ENCODE data around the gene HCST.
A peak's percentile ranks its signal among the peaks of the same experiment; 100 is the strongest.

HCST gene

DNA sequence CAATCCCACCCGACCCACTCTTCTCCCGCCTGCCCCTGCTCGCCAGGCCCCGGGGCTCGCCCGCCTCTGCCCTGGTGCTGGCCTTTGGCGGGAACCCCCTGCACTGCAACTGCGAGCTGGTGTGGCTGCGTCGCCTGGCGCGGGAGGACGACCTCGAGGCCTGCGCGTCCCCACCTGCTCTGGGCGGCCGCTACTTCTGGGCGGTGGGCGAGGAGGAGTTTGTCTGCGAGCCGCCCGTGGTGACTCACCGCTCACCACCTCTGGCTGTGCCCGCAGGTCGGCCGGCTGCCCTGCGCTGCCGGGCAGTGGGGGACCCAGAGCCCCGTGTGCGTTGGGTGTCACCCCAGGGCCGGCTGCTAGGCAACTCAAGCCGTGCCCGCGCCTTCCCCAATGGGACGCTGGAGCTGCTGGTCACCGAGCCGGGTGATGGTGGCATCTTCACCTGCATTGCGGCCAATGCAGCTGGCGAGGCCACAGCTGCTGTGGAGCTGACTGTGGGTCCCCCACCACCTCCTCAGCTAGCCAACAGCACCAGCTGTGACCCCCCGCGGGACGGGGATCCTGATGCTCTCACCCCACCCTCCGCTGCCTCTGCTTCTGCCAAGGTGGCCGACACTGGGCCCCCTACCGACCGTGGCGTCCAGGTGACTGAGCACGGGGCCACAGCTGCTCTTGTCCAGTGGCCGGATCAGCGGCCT is 37.9 kb downstream of the HCST start:
- no peak for ATAC-seq (replicated peaks)
- no peaks in the 10 kb centered on the region for H3K36me3 Mint-ChIP-seq

GRCh38 chr19:35940839-35941238 is 38.5 kb downstream of the HCST start:
- peaks cover 12 to 19% of the 10 kb centered on the region in 2 donors for H3K4me1 Mint-ChIP-seq
- peaks cover 29 to 42% of the 10 kb centered on the region in 2 donors for H3K27me3 Mint-ChIP-seq

More for the DNA sequence above, 37.9 kb downstream of the HCST start:
- H3K4me1 Mint-ChIP-seq: peaks cover 12 to 21% of the 10 kb centered on the region in 2 donors
- no peak overlapping the region for H3K27ac Mint-ChIP-seq
- DNase-seq: no peak
- H3K9me3 Mint-ChIP-seq: no peaks in the 10 kb centered on the region
- no peak overlapping the region for H3K4me3 Mint-ChIP-seq
- H3K27me3 Mint-ChIP-seq: peaks cover 30 to 38% of the 10 kb centered on the region in 2 donors

GRCh38 chr19:35942235-35942634 is 39.9 kb downstream of the HCST start:
- Mint-ChIP-seq H3K9me3 (no peaks in the 10 kb centered on the region), H3K27me3 (peaks cover 25 to 38% of the 10 kb centered on the region in 2 donors)
- no peak for DNase-seq

More at GRCh38 chr19:35940839-35941238, 38.5 kb downstream of the HCST start:
- H3K27ac Mint-ChIP-seq: no peak overlapping the region
- DNase-seq: no peak
- no peaks in the 10 kb centered on the region for H3K9me3 Mint-ChIP-seq
- no peak overlapping the region for H3K4me3 Mint-ChIP-seq
- no peaks in the 10 kb centered on the region for H3K36me3 Mint-ChIP-seq
- no peak for ATAC-seq (replicated peaks)

DNA sequence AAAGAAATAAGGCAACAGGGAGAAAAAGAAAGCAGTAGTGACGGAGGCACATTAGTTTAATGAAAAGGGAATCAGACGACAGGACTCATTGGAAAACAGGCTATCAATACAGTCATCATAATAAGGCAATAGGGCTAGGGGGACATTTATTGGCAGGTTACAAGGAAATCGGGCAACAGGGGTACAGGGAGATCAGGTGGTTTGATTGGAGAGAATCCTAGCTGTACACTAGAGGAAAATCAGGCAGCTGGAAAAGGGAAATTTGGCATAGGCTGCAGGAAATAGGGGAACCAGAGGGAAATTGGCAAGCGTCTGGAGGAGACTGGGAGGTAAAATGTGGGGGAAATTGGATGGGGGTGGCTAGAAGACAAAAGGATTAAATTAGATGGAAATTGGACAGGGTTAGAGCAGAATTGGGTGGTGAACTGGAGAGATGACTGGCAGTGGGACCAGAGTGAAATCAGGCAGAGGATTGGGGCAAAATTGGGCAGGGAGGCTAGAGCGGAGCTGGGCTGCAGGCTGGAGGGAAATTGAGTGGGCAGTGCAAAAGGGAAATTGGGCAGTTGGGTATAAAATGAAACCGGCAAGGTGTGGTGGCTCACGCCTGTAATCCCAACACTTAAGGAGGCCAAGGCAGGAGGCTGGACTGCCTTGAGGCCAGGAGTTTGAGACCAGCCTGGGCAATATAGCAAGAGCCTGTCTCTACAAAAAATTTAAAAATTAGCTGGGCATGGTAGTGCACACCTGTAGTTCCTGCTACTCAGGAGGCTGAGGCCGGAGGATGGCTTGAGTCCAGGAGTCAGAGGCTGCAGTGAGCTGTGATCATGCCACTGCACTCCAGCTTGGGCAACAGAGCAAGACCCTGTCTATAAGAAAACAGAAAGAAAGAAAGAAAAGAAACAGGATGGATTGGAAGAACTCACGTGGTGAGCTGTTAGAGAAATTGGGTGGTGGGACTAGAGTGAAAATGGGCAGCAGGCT is 41.3 kb downstream of the HCST start:
- H3K27me3 Mint-ChIP-seq: peaks cover 17 to 31% of the 10 kb centered on the region in 2 donors
- peaks cover 3 to 4% of the 10 kb centered on the region in 2 donors for H3K4me1 Mint-ChIP-seq
- ATAC-seq (replicated peaks) (no peak), DNase-seq (no peak)
- no peak overlapping the region for H3K4me3 Mint-ChIP-seq
- no peaks in the 10 kb centered on the region for H3K9me3 Mint-ChIP-seq
- no peak overlapping the region for H3K27ac Mint-ChIP-seq
- H3K36me3 Mint-ChIP-seq: no peaks in the 10 kb centered on the region

More at GRCh38 chr19:35942235-35942634, 39.9 kb downstream of the HCST start:
- H3K36me3 Mint-ChIP-seq: no peaks in the 10 kb centered on the region
- no peak for ATAC-seq (replicated peaks)
- no peak overlapping the region for H3K4me3 Mint-ChIP-seq
- peaks cover 11 to 14% of the 10 kb centered on the region in 2 donors for H3K4me1 Mint-ChIP-seq
- H3K27ac Mint-ChIP-seq: no peak overlapping the region

- DNase-seq (no peak), ATAC-seq (replicated peaks) (no peak)
- Mint-ChIP-seq H3K27me3 (peaks cover 20 to 36% of the 10 kb centered on the region in 2 donors), H3K4me1 (peaks cover 0 to 4% of the 10 kb centered on the region in 2 donors), H3K4me3 (no peak overlapping the region), H3K9me3 (no peaks in the 10 kb centered on the region), H3K36me3 (no peaks in the 10 kb centered on the region), H3K27ac (no peak overlapping the region)
These were observed 42.2 kb downstream of the HCST start for GRCh38 chr19:35944556-35944955.

GRCh38 chr19:35945121-35945790 is 42.9 kb downstream of the HCST start:
- DNase-seq: no peak
- H3K4me3 Mint-ChIP-seq: no peak overlapping the region
- H3K4me1 Mint-ChIP-seq: peaks cover 0 to 4% of the 10 kb centered on the region in 2 donors
- no peaks in the 10 kb centered on the region for H3K9me3 Mint-ChIP-seq
- no peak for ATAC-seq (replicated peaks)
- peaks cover 20 to 36% of the 10 kb centered on the region in 2 donors for H3K27me3 Mint-ChIP-seq
- peak overlapping the region; percentile 43 for H3K27ac Mint-ChIP-seq
- no peaks in the 10 kb centered on the region for H3K36me3 Mint-ChIP-seq

GRCh38 chr19:35946203-35946602 is 43.9 kb downstream of the HCST start:
- ATAC-seq (replicated peaks) (no peak), DNase-seq (no peak)
- Mint-ChIP-seq H3K27ac (no peak overlapping the region), H3K4me3 (no peak overlapping the region), H3K27me3 (peaks cover 23 to 41% of the 10 kb centered on the region in 2 donors), H3K9me3 (no peaks in the 10 kb centered on the region), H3K36me3 (no peaks in the 10 kb centered on the region), H3K4me1 (peaks cover 0 to 4% of the 10 kb centered on the region in 2 donors)

DNA sequence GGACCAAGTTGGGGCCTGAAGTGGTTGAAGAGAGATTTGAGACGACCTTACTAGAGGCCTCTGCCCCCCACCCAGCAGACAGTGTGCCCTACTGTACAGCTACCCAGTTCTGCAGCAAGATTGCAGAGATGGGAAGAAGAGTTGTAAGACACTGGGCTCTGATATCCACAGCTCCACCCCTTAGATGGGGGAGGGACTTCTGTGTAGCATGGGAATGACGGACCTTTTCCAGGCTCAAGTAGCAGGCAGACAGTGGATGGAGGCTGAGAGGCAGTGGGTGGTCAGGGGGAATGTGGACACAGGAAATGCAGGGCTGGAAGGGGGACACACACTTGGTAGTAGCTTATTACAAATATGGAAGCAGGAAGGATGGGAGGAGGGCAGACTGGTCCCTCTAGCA is 46.8 kb downstream of the HCST start:
- Mint-ChIP-seq H3K4me3 (no peak overlapping the region), H3K36me3 (no peaks in the 10 kb centered on the region), H3K4me1 (peaks cover 13 to 15% of the 10 kb centered on the region in 2 donors), H3K27ac (no peak overlapping the region), H3K9me3 (no peaks in the 10 kb centered on the region), H3K27me3 (peaks cover 16 to 34% of the 10 kb centered on the region in 2 donors)
- ATAC-seq (replicated peaks) (no peak), DNase-seq (no peak)
